GM12878 (cell line): ENCODE measurements around the gene LBR. TPM values are rescaled to one million over a fixed set of nuclear protein-coding genes. Genes with fewer than 3 reads are reported as not detected.

Experiments
- ATAC-seq: fragments of 200-7000 bp; cut with Tn5 transposase; 3 replicates; pipeline ENCODE4 v1.9.1; 2020; ENCODE audit warnings: mild to moderate bottlenecking, moderate library complexity
- BruUV-seq: library from RNA; stranded (reverse); fragments of 400-500 nt; replicated peaks from 2 replicates; lab custom pipeline; 2021; lab: Mats Ljungman, UMichigan
- CTCF ChIA-PET: fragments of 300-600 bp; sonication (Branson Sonifier 250); formaldehyde crosslinking; extraction: SDS; loops from one replicate; lab custom pipeline; 2021; ENCODE audit warnings: inconsistent platforms; lab: Yijun Ruan, JAX
- POLR2A ChIA-PET: fragments of 350-600 bp; formaldehyde crosslinking; extraction: SDS; loops from one replicate; lab custom pipeline; 2021; ENCODE audit warnings: inconsistent platforms; lab: Charles Lee
- RAD21 ChIA-PET: fragments of 300-600 bp; sonication (Branson Sonifier 250); formaldehyde crosslinking; loops from one replicate; lab custom pipeline; 2023; ENCODE audit warnings: antibody characterized with exemption; ENCODE audit not compliant: unreplicated experiment; lab: Charles Lee
- SMC1A ChIA-PET: fragments of 300-600 bp; sonication (Branson Sonifier 250); formaldehyde crosslinking; loops from one replicate; lab custom pipeline; 2023; ENCODE audit not compliant: unreplicated experiment, uncharacterized antibody; lab: Charles Lee
- DNase-seq: peaks from one replicate; pipeline ENCODE4 v3.0.0-alpha.2; 2011; ENCODE audit warnings: low read depth, low spot score
- FAIRE-seq: peaks from 3 replicates; lab custom pipeline; 2011; peaks lifted over from hg19 to GRCh38; lab: Jason Lieb, UNC
- H2AFZ ChIP-seq: 2 replicates; pipeline ENCODE4 v1.6.0; 2011; ENCODE audit warnings: low read depth, low read length, control low read depth; ENCODE audit not compliant: control insufficient read depth
- H3K27ac ChIP-seq: 2 replicates; pipeline ENCODE4 v1.5.1; 2011; ENCODE audit warnings: control low read depth; ENCODE audit not compliant: control insufficient read depth, insufficient read depth
- H3K27me3 ChIP-seq, 2 experiments: replicated peaks in 1 of 2; 2 replicates each; pipeline versions ENCODE4 v1.6.0 to v1.6.1; 2011; ENCODE audit warnings: low read length in 1 of 2; ENCODE audit not compliant: control insufficient read depth in 2 of 2, insufficient read depth in 2 of 2
- H3K36me3 ChIP-seq, 2 experiments: 2 replicates each; pipeline ENCODE4 v1.5.1; 2011; ENCODE audit warnings: low read length in 1 of 2; ENCODE audit not compliant: control insufficient read depth in 2 of 2, insufficient read depth in 2 of 2
- H3K4me1 ChIP-seq: 2 replicates; pipeline ENCODE4 v1.6.1; 2011; ENCODE audit warnings: mild to moderate bottlenecking, low read length, moderate library complexity, mixed read lengths; ENCODE audit not compliant: control insufficient read depth, insufficient read depth
- H3K4me2 ChIP-seq: 2 replicates; pipeline ENCODE4 v1.6.0; 2011; ENCODE audit warnings: control low read depth; ENCODE audit not compliant: control insufficient read depth, insufficient read depth
- H3K4me3 ChIP-seq: fragments of 200-600 bp; sonication (generic); 2 replicates; pipeline ENCODE4 v1.5.1; 2016
- H3K79me2 ChIP-seq: 2 replicates; pipeline ENCODE4 v1.6.0; 2011; ENCODE audit warnings: low read length; ENCODE audit not compliant: control insufficient read depth, insufficient read depth
- H3K9ac ChIP-seq: 2 replicates; pipeline ENCODE4 v1.8.0; 2011; ENCODE audit warnings: low read length, control low read depth, mixed read lengths; ENCODE audit not compliant: control insufficient read depth, insufficient read depth
- H3K9me3 ChIP-seq: replicated peaks from 3 replicates; pipeline ENCODE4 v1.5.1; 2011; ENCODE audit warnings: mild to moderate bottlenecking, low read length; ENCODE audit not compliant: control insufficient read depth, insufficient read depth
- H4K20me1 ChIP-seq: 2 replicates; pipeline ENCODE4 v1.6.0; 2011; ENCODE audit not compliant: control insufficient read depth, insufficient read depth
- LARP7 ChIP-seq: fragments of 450-650 bp; IDR thresholded peaks from 2 replicates; pipeline ENCODE4 v1.6.1; 2017; ENCODE audit warnings: mild to moderate bottlenecking
- SIN3A ChIP-seq: IDR thresholded peaks from 2 replicates; pipeline ENCODE4 v1.6.1; 2012; ENCODE audit warnings: low read depth, low read length, improper control_type of control experiment
- SUPT20H ChIP-seq: IDR thresholded peaks from 2 replicates; pipeline ENCODE4 v1.6.1; 2011; ENCODE audit warnings: low read depth, mild to moderate bottlenecking, low read length, moderate library complexity, borderline replicate concordance; ENCODE audit not compliant: control insufficient read depth
- ZNF24 ChIP-seq: fragments of 450-650 bp; IDR thresholded peaks from 2 replicates; pipeline ENCODE4 v1.6.1; 2017; ENCODE audit warnings: antibody characterized with exemption, mild to moderate bottlenecking
- WGBS: methylation state at CpG from one replicate; pipeline ENCODE4 v1.1.6; 2016; ENCODE audit warnings: low lambda C conversion rate; ENCODE audit not compliant: insufficient replicate concordance, insufficient coverage; ENCODE audit errors: missing lambda C conversion rate; 5-methylcytosine and 5-hydroxymethylcytosine counted together
- in situ Hi-C: fragments of 300-500 bp; cut with MboI; formaldehyde crosslinking; loops from 9 replicates; pipeline ENCODE4 v1.14.3; 2018; ENCODE audit warnings: mixed read lengths
- intact Hi-C: fragments of 100-400 bp; cut with micrococcal nuclease; formaldehyde crosslinking; loops from one replicate; pipeline ENCODE4 v1.14.2; 2022; ENCODE audit not compliant: unreplicated experiment
- polyA plus RNA-seq, 11 experiments: library from polyadenylated mRNA; depleted of rRNA in 4 of 11; unstranded in 6 of 11; stranded (reverse) in 5 of 11; fragments of >200 nt; fragmentation: Nextera tagmentation in 4 of 11; fragmentation: Illumina TruSeq in 1 of 11; extraction: Ambion mirVana in 4 of 11; extraction: Trizol in 1 of 11; gene quantifications; 1 replicate in 1 of 11; 2 replicates in 10 of 11; pipeline versions ENCODE4 v1.2.1 to v1.2.3, GENCODE V29; 2011 to 2016; ENCODE audit warnings: inconsistent platforms in 2 of 11, missing spikeins in 2 of 11, low read depth in 1 of 11
- total RNA-seq, 4 experiments: library from RNA; depleted of rRNA in 3 of 4; stranded (reverse); fragments of >200 nt in 3 of 4; fragmentation: Illumina TruSeq in 1 of 4; extraction: Trizol in 1 of 4; gene quantifications; 2 replicates each; pipeline versions ENCODE4 v1.2.1 to v1.2.3, GENCODE V29; 2013 to 2021
- TF ChIP-seq, protein P1 (sequence below): fragments of 450-650 bp; IDR thresholded peaks from 2 replicates; pipeline ENCODE4 v1.6.1; 2017; ENCODE audit warnings: low read depth, mild to moderate bottlenecking, moderate library complexity

Gene LBR
- total and polyA plus RNA-seq, 10 of the 15 experiments (the other 5 are each of a cell fraction or from before 2014, with no cell fraction given), result 81.8 to 178 (median 114) TPM

DNA sequence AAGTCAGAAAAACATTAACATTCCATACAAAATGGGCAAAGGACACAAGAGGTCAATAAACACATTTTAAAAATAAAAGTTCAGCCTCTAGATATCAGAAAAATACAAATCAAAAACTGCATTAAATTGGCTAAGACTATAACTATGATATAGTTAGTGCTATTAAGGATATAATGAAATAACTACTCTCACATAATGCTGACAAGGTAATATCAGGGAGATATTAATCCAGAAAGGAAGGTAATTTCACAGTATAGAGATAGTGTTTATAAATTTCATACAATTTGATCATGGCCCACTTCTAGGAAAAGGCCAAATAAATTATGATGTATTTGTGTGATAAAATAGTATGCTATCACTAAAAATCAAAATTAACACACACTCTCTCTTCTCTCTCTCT, 61.8 kb downstream of the LBR start:
- DNase-seq (no peak), ATAC-seq (no peak), FAIRE-seq (no peak)
- ChIA-PET CTCF (no interaction called here), POLR2A (no interaction called here), RAD21 (no interaction called here), SMC1A (no interaction called here)
- H3K36me3 ChIP-seq, result no peaks in the 10 kb centered on the region
- TF ChIP-seq SIN3A, result no peak
- TF ChIP-seq, protein P1, sequence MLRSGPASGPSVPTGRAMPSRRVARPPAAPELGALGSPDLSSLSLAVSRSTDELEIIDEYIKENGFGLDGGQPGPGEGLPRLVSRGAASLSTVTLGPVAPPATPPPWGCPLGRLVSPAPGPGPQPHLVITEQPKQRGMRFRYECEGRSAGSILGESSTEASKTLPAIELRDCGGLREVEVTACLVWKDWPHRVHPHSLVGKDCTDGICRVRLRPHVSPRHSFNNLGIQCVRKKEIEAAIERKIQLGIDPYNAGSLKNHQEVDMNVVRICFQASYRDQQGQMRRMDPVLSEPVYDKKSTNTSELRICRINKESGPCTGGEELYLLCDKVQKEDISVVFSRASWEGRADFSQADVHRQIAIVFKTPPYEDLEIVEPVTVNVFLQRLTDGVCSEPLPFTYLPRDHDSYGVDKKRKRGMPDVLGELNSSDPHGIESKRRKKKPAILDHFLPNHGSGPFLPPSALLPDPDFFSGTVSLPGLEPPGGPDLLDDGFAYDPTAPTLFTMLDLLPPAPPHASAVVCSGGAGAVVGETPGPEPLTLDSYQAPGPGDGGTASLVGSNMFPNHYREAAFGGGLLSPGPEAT, result no peak
- BruUV-seq, result no TSS peak
- no peaks in the 10 kb centered on the region for H3K9me3 ChIP-seq
- H3K4me2 ChIP-seq, result no peak overlapping the region
- no peaks in the 10 kb centered on the region for H4K20me1 ChIP-seq
- intact Hi-C loops (no loop called here), in situ Hi-C loops (no loop called here)
- H2AFZ ChIP-seq, result no peak overlapping the region
- no peak overlapping the region for H3K27ac ChIP-seq
- H3K79me2 ChIP-seq, result no peaks in the 10 kb centered on the region
- no peaks in the 10 kb centered on the region for H3K27me3 ChIP-seq
- no peaks in the 10 kb centered on the region for H3K4me1 ChIP-seq
- no peak overlapping the region for H3K4me3 ChIP-seq
- no peak overlapping the region for H3K9ac ChIP-seq

DNA sequence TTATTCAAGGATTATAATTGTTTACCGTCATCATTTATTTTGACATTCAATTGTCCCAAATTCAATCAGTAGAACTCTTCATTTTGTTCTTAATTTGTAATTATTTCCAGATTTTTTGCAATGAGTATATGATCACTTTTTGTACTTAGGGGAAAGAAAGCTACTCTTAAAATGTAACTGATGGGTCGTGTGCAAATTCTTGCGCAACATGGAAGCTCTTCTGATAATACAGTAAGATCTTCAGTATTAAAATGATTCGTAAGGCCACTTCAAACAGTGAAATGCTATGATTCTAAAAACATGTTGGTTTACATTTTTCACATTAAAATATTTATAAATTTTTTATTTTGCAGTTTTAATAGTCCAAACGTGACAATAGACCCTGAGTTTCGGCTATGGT, 63.4 kb downstream of the LBR start:
- TF ChIP-seq LARP7, result no peak
- TF ChIP-seq ZNF24, result no peak
- TF ChIP-seq SUPT20H, result no peak
- Histone ChIP-seq H3K79me2 (no peaks in the 10 kb centered on the region), H2AFZ (no peak overlapping the region), H3K4me1 (no peaks in the 10 kb centered on the region), H3K27me3 (no peaks in the 10 kb centered on the region), H3K9ac (no peak overlapping the region), H3K9me3 (no peaks in the 10 kb centered on the region), H3K4me2 (no peak overlapping the region), H4K20me1 (no peaks in the 10 kb centered on the region), H3K27ac (no peak overlapping the region), H3K36me3 (no peaks in the 10 kb centered on the region), H3K4me3 (no peak overlapping the region)
- RAD21 ChIA-PET, result interaction anchor here (1.2 kb wide), 1 partner anchor 45 kb away, joined by 3 read pairs; no protein-coding TSS in a partner anchor
- ATAC-seq (no peak), FAIRE-seq (no peak), DNase-seq (no peak)
- in situ Hi-C loops (no loop called here), intact Hi-C loops (no loop called here)
- no TSS peak for BruUV-seq
- whole genome bisulfite sequencing, result 77% methylated on average over 6 of the region's 6 CpGs
- CTCF ChIA-PET, result interaction anchor here (0.9 to 1.0 kb wide), 2 partner anchors 232 to 289 kb away, joined by 3 read pairs; no protein-coding TSS in a partner anchor
- POLR2A ChIA-PET, result interaction anchor here (0.6 kb wide), 2 partner anchors 578 to 586 kb away, joined by 3 to 5 read pairs; no protein-coding TSS in a partner anchor
- SMC1A ChIA-PET, result interaction anchor here (0.5 kb wide), 1 partner anchor 14 kb away, joined by 4 read pairs; no protein-coding TSS in a partner anchor
